BJ (cell line): ENCODE data around the gene PUS3. TPM values are rescaled to one million over a fixed set of nuclear protein-coding genes. Genes with fewer than 3 reads are reported as not detected.
A peak's percentile ranks its signal among the peaks of the same experiment; 100 is the strongest.

ENCODE experiments used
- CTCF ChIA-PET: fragments of 350-600 bp; formaldehyde crosslinking; extraction: SDS; loops from one replicate; lab custom pipeline; 2021; ENCODE audit warnings: antibody characterized with exemption, inconsistent platforms; lab: Yijun Ruan, JAX
- POLR2A ChIA-PET: fragments of 300-600 bp; sonication (Branson Sonifier 250); formaldehyde crosslinking; extraction: SDS; loops from one replicate; lab custom pipeline; 2021; ENCODE audit warnings: antibody characterized with exemption; lab: Charles Lee
- DNase-seq: peaks from one replicate; pipeline ENCODE4 v3.0.0-alpha.2; 2011; ENCODE audit warnings: low read depth
- H3K27me3 ChIP-seq: 2 replicates; pipeline ENCODE4 v1.6.0; 2011; ENCODE audit warnings: low read length; ENCODE audit not compliant: control insufficient read depth, insufficient read depth
- H3K36me3 ChIP-seq: 2 replicates; pipeline ENCODE4 v1.5.1; 2011; ENCODE audit warnings: low read length; ENCODE audit not compliant: control insufficient read depth, insufficient read depth
- H3K4me3 ChIP-seq: 2 replicates; pipeline ENCODE4 v1.5.1; 2011; ENCODE audit warnings: low read depth, mild to moderate bottlenecking, control low read depth, low read length
- polyA minus RNA-seq: library from RNA; depleted of rRNA, polyadenylated mRNA; stranded (reverse); fragments of >200 nt; gene quantifications from 2 replicates; pipeline ENCODE4 v1.2.3, GENCODE V29; 2011; rRNA and poly(A)+ RNA removed
- polyA plus RNA-seq: library from polyadenylated mRNA; depleted of rRNA; stranded (reverse); fragments of >200 nt; gene quantifications from 2 replicates; pipeline ENCODE4 v1.2.3, GENCODE V29; 2011; rRNA removed
- TF ChIP-seq, protein P1 (sequence below): IDR thresholded peaks from 2 replicates; pipeline ENCODE4 v1.5.1; 2011; ENCODE audit warnings: low read depth, mild to moderate bottlenecking, control low read depth, inconsistent platforms, low read length, moderate library complexity; ENCODE audit not compliant: insufficient read depth

Gene PUS3
- polyA plus RNA-seq (4.1 and 8.1 TPM in 2 replicates), polyA minus RNA-seq (4.6 and 4.9 TPM in 2 replicates)

DNA sequence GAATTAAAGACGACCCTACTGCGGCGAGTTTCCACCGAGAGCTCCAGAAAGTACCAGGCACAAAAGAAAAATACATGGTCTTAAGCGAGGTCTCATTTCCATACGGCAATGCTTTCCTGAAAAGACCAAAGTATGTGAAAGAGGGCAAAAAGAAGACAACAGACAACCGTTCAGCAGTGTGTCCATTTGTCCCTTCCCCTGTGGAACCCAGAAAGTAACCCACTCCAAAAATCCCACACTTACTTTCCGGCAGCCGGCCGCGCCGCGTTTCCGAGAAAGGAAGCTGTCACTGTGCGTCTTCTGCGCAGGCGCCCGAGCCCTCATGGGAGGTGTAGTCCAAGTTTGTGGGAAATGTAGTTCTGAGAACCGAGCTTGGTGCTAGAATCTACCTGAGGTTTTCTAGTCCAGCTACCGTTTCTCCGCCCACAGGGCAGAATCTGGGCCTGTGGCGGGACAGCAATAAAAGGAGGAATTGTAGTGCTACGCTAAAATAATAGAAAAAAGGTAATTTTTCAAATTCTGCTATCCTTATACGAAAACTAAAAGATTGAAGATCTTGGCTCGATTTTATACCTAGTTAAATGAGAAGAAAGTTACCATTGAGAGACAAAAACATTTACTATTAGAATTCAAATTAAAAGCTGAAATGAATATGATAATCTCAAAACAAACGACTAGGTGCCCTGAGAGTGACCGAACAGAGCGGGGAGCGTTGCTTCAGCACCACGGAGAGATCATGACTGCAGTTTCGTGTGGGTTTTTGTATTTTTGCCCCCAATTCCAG is at the start of gene PUS3:
Gene PUS3 (minus strand): TSS at position 280 of the 784 bp plus-strand sequence. CDS start 6,922 bp downstream, outside the sequence.
- CTCF ChIA-PET, result interaction anchor here (0.7 to 0.9 kb wide), 2 partner anchors 10 to 11 kb away, joined by 3 to 6 read pairs; no protein-coding TSS in a partner anchor
- H3K36me3 ChIP-seq, result 0 out of 2 replicates have a peak, but pooled peaks cover 1% of the 10 kb centered on the region
- POLR2A ChIA-PET, result interaction anchor here (0.6 kb wide), 1 partner anchor 309 kb away, joined by 7 read pairs; no protein-coding TSS in a partner anchor

DNA sequence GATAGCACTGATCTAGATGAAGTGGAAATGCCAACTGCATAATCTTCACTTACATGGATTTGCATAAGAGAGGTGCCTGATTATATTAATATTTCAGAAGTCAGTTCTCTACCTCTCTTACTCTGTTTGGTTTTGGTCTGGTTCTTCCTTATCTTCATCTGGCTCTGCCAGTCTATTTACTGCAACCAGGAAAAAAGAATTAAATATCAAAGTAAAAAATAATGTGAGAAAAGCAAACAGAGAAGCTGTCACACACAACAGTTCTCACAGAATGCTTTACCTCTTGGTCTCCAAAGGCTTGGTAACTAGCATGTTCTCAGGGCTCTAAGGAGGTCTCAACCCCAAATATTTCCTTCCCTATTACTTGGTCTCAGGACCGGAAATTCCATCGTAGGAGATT is 49.6 kb upstream of the PUS3 start:
- POLR2A ChIA-PET, result no interaction called here
- no peak for DNase-seq
- no peak overlapping the region for H3K4me3 ChIP-seq
- TF ChIP-seq, protein P1, sequence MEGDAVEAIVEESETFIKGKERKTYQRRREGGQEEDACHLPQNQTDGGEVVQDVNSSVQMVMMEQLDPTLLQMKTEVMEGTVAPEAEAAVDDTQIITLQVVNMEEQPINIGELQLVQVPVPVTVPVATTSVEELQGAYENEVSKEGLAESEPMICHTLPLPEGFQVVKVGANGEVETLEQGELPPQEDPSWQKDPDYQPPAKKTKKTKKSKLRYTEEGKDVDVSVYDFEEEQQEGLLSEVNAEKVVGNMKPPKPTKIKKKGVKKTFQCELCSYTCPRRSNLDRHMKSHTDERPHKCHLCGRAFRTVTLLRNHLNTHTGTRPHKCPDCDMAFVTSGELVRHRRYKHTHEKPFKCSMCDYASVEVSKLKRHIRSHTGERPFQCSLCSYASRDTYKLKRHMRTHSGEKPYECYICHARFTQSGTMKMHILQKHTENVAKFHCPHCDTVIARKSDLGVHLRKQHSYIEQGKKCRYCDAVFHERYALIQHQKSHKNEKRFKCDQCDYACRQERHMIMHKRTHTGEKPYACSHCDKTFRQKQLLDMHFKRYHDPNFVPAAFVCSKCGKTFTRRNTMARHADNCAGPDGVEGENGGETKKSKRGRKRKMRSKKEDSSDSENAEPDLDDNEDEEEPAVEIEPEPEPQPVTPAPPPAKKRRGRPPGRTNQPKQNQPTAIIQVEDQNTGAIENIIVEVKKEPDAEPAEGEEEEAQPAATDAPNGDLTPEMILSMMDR, result no peak
- CTCF ChIA-PET, result interaction anchor here (1.1 to 1.7 kb wide), 2 partner anchors 11 to 235 kb away, joined by 3 to 6 read pairs; no protein-coding TSS in a partner anchor
- no peaks in the 10 kb centered on the region for H3K36me3 ChIP-seq
- H3K27me3 ChIP-seq, result no peaks in the 10 kb centered on the region; the same call in 1 of the 2 replicates

More for the DNA sequence above, at the start of gene PUS3:
- TF ChIP-seq, protein P1, result no peak
- peak; percentile 29 for DNase-seq
- Histone ChIP-seq H3K4me3 (peak within 1 kb of the TSS; percentile 59), H3K27me3 (peaks cover 16% of the 10 kb centered on the region)

DNA sequence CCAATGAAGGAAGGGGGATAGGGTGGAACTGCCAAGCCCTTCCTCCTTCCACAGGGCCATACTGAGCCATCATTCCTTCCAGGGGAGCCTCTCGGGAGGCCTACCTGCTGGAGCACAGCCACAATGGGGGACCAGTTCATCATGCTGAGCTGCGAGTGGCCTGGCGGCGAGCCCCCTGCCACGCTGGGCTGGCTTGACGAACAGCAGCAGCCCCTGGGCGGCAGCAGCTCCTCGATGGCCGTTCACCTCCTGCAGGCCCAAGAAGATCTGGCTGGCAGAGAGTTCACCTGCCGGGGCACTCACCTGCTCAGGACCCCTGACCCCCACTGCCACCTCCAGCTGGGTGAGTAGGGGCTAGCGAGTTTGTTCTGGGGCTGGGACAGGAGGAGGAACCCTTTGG is 48.7 kb upstream of the PUS3 start:
- CTCF ChIA-PET, result interaction anchor here (1.1 to 1.7 kb wide), 2 partner anchors 10 to 236 kb away, joined by 3 to 6 read pairs; no protein-coding TSS in a partner anchor
- H3K4me3 ChIP-seq, result no peak overlapping the region
- no peak for DNase-seq
- H3K27me3 ChIP-seq, result no peaks in the 10 kb centered on the region; the same call in 1 of the 2 replicates
- no peaks in the 10 kb centered on the region for H3K36me3 ChIP-seq
- TF ChIP-seq, protein P1, result no peak
- POLR2A ChIA-PET, result no interaction called here

GRCh38 chr11:125950696-125951651 is 48.0 kb upstream of the PUS3 start:
- TF ChIP-seq, protein P1, result no peak
- Histone ChIP-seq H3K4me3 (no peak overlapping the region), H3K36me3 (no peaks in the 10 kb centered on the region), H3K27me3 (no peaks in the 10 kb centered on the region; the same call in 1 of the 2 replicates)
- ChIA-PET CTCF (interaction anchor here (1.7 kb wide), 1 partner anchor 9 kb away, joined by 6 read pairs; no protein-coding TSS in a partner anchor), POLR2A (no interaction called here)
- no peak for DNase-seq
